ENCODE data around the gene SGCE. TPM values are rescaled to one million over a fixed set of nuclear protein-coding genes. Genes with fewer than 3 reads are reported as not detected.

Gene SGCE
- total RNA-seq, 2 experiments from 2014 or later = 0.83 TPM; not detected in 1

GRCh38 chr7:94609561-94609960, 46.4 kb downstream of the SGCE start:
- intact Hi-C loops (cut with micrococcal nuclease) = no loop called here
- H3K4me1 Mint-ChIP-seq (ENCODE audit: low read depth) = peaks cover 4% of the 10 kb centered on the region
- no peak for DNase-seq
- H3K27me3 Mint-ChIP-seq (ENCODE audit: low read depth) = peaks cover 23% of the 10 kb centered on the region
- no peak overlapping the region for H3K4me3 Mint-ChIP-seq
- CTCF ChIA-PET = no interaction called here
- H3K27ac Mint-ChIP-seq = no peak overlapping the region
- peaks cover 5% of the 10 kb centered on the region for H3K36me3 Mint-ChIP-seq (ENCODE audit: low read depth)
- H3K9me3 Mint-ChIP-seq = peaks cover 24% of the 10 kb centered on the region

- Mint-ChIP-seq H3K36me3 (ENCODE audit: low read depth) (peaks cover 5% of the 10 kb centered on the region), H3K27ac (no peak overlapping the region), H3K9me3 (peaks cover 22% of the 10 kb centered on the region), H3K4me3 (no peak overlapping the region), H3K27me3 (ENCODE audit: low read depth) (peaks cover 13% of the 10 kb centered on the region), H3K4me1 (ENCODE audit: low read depth) (peaks cover 4% of the 10 kb centered on the region)
- no peak for DNase-seq
- intact Hi-C loops (cut with micrococcal nuclease) = no loop called here
- CTCF ChIA-PET = no interaction called here
Measured at GRCh38 chr7:94605031-94605430, 50.9 kb downstream of the SGCE start.

- Mint-ChIP-seq H3K27ac (no peak overlapping the region), H3K27me3 (ENCODE audit: low read depth) (peaks cover 4% of the 10 kb centered on the region), H3K36me3 (ENCODE audit: low read depth) (peaks cover 1% of the 10 kb centered on the region), H3K4me3 (no peak overlapping the region), H3K9me3 (peaks cover 11% of the 10 kb centered on the region), H3K4me1 (ENCODE audit: low read depth) (peaks cover 4% of the 10 kb centered on the region)
- CTCF ChIA-PET = no interaction called here
- intact Hi-C loops (cut with micrococcal nuclease) = no loop called here
- no peak for DNase-seq
Measured at GRCh38 chr7:94602181-94602580, 53.8 kb downstream of the SGCE start.

- Mint-ChIP-seq H3K4me3 (no peak overlapping the region), H3K36me3 (ENCODE audit: low read depth) (no peaks in the 10 kb centered on the region), H3K27me3 (ENCODE audit: low read depth) (no peaks in the 10 kb centered on the region), H3K27ac (no peak overlapping the region), H3K9me3 (no peaks in the 10 kb centered on the region), H3K4me1 (ENCODE audit: low read depth) (peaks cover 8% of the 10 kb centered on the region)
- CTCF ChIA-PET = no interaction called here
- intact Hi-C loops (cut with micrococcal nuclease) = no loop called here
- DNase-seq = no peak
Measured at GRCh38 chr7:94600267-94600666, 55.7 kb downstream of the SGCE start.

GRCh38 chr7:94595717-94596116, 60.2 kb downstream of the SGCE start:
- Mint-ChIP-seq H3K27ac (no peak overlapping the region), H3K4me1 (ENCODE audit: low read depth) (peaks cover 3% of the 10 kb centered on the region), H3K9me3 (no peaks in the 10 kb centered on the region), H3K4me3 (no peak overlapping the region), H3K27me3 (ENCODE audit: low read depth) (no peaks in the 10 kb centered on the region), H3K36me3 (ENCODE audit: low read depth) (no peaks in the 10 kb centered on the region)
- intact Hi-C loops (cut with micrococcal nuclease) = no loop called here
- no peak for DNase-seq
- CTCF ChIA-PET = no interaction called here

GRCh38 chr7:94594882-94595281, 61.1 kb downstream of the SGCE start:
- H3K27me3 Mint-ChIP-seq (ENCODE audit: low read depth) = no peaks in the 10 kb centered on the region
- no peak for DNase-seq
- H3K4me1 Mint-ChIP-seq (ENCODE audit: low read depth) = peaks cover 3% of the 10 kb centered on the region
- no peaks in the 10 kb centered on the region for H3K9me3 Mint-ChIP-seq
- no peaks in the 10 kb centered on the region for H3K36me3 Mint-ChIP-seq (ENCODE audit: low read depth)
- H3K27ac Mint-ChIP-seq = no peak overlapping the region
- H3K4me3 Mint-ChIP-seq = no peak overlapping the region
- intact Hi-C loops (cut with micrococcal nuclease) = no loop called here
- CTCF ChIA-PET = no interaction called here

GRCh38 chr7:94591176-94591575, 64.8 kb downstream of the SGCE start:
- Mint-ChIP-seq H3K9me3 (no peaks in the 10 kb centered on the region), H3K36me3 (ENCODE audit: low read depth) (no peaks in the 10 kb centered on the region), H3K4me3 (no peak overlapping the region), H3K27ac (no peak overlapping the region), H3K27me3 (ENCODE audit: low read depth) (no peaks in the 10 kb centered on the region), H3K4me1 (ENCODE audit: low read depth) (peaks cover 3% of the 10 kb centered on the region)
- intact Hi-C loops (cut with micrococcal nuclease) = no loop called here
- DNase-seq = no peak
- CTCF ChIA-PET = no interaction called here

GRCh38 chr7:94590526-94591162, 65.3 kb downstream of the SGCE start:
- H3K4me1 Mint-ChIP-seq (ENCODE audit: low read depth) = peaks cover 1% of the 10 kb centered on the region
- DNase-seq = no peak
- CTCF ChIA-PET = no interaction called here
- H3K36me3 Mint-ChIP-seq (ENCODE audit: low read depth) = no peaks in the 10 kb centered on the region
- H3K9me3 Mint-ChIP-seq = no peaks in the 10 kb centered on the region
- intact Hi-C loops (cut with micrococcal nuclease) = no loop called here
- no peak overlapping the region for H3K4me3 Mint-ChIP-seq
- no peaks in the 10 kb centered on the region for H3K27me3 Mint-ChIP-seq (ENCODE audit: low read depth)
- H3K27ac Mint-ChIP-seq = no peak overlapping the region

- no peaks in the 10 kb centered on the region for H3K27me3 Mint-ChIP-seq (ENCODE audit: low read depth)
- no peaks in the 10 kb centered on the region for H3K9me3 Mint-ChIP-seq
- DNase-seq = no peak
- H3K27ac Mint-ChIP-seq = no peak overlapping the region
- CTCF ChIA-PET = no interaction called here
- H3K36me3 Mint-ChIP-seq (ENCODE audit: low read depth) = no peaks in the 10 kb centered on the region
- H3K4me3 Mint-ChIP-seq = no peak overlapping the region
- intact Hi-C loops (cut with micrococcal nuclease) = no loop called here
- H3K4me1 Mint-ChIP-seq (ENCODE audit: low read depth) = no peaks in the 10 kb centered on the region
Measured at GRCh38 chr7:94588075-94588474, 67.9 kb downstream of the SGCE start.

- Mint-ChIP-seq H3K27ac (no peak overlapping the region), H3K36me3 (ENCODE audit: low read depth) (peaks cover 16% of the 10 kb centered on the region), H3K4me3 (no peak overlapping the region), H3K27me3 (ENCODE audit: low read depth) (no peaks in the 10 kb centered on the region), H3K9me3 (peaks cover 6% of the 10 kb centered on the region), H3K4me1 (ENCODE audit: low read depth) (no peaks in the 10 kb centered on the region)
- no peak for DNase-seq
- intact Hi-C loops (cut with micrococcal nuclease) = no loop called here
- CTCF ChIA-PET = no interaction called here
Measured at GRCh38 chr7:94584113-94584512, 71.8 kb downstream of the SGCE start.

- H3K4me3 Mint-ChIP-seq = no peak overlapping the region
- intact Hi-C loops (cut with micrococcal nuclease) = no loop called here
- H3K9me3 Mint-ChIP-seq = peaks cover 11% of the 10 kb centered on the region
- H3K27me3 Mint-ChIP-seq (ENCODE audit: low read depth) = no peaks in the 10 kb centered on the region
- H3K27ac Mint-ChIP-seq = no peak overlapping the region
- no peaks in the 10 kb centered on the region for H3K4me1 Mint-ChIP-seq (ENCODE audit: low read depth)
- CTCF ChIA-PET = no interaction called here
- no peak for DNase-seq
- peaks cover 40% of the 10 kb centered on the region for H3K36me3 Mint-ChIP-seq (ENCODE audit: low read depth)
Measured at GRCh38 chr7:94580601-94581000, 75.3 kb downstream of the SGCE start.

GRCh38 chr7:94579470-94579869, 76.5 kb downstream of the SGCE start:
- Mint-ChIP-seq H3K27me3 (ENCODE audit: low read depth) (no peaks in the 10 kb centered on the region), H3K27ac (no peak overlapping the region), H3K9me3 (peaks cover 16% of the 10 kb centered on the region), H3K4me1 (ENCODE audit: low read depth) (no peaks in the 10 kb centered on the region), H3K36me3 (ENCODE audit: low read depth) (peaks cover 48% of the 10 kb centered on the region), H3K4me3 (no peak overlapping the region)
- CTCF ChIA-PET = no interaction called here
- DNase-seq = no peak
- intact Hi-C loops (cut with micrococcal nuclease) = no loop called here

GRCh38 chr7:94578614-94579013, 77.3 kb downstream of the SGCE start:
- H3K9me3 Mint-ChIP-seq = peaks cover 22% of the 10 kb centered on the region
- H3K27me3 Mint-ChIP-seq (ENCODE audit: low read depth) = no peaks in the 10 kb centered on the region
- no peaks in the 10 kb centered on the region for H3K4me1 Mint-ChIP-seq (ENCODE audit: low read depth)
- H3K27ac Mint-ChIP-seq = no peak overlapping the region
- CTCF ChIA-PET = no interaction called here
- DNase-seq = no peak
- H3K36me3 Mint-ChIP-seq (ENCODE audit: low read depth) = peaks cover 57% of the 10 kb centered on the region
- intact Hi-C loops (cut with micrococcal nuclease) = no loop called here
- no peak overlapping the region for H3K4me3 Mint-ChIP-seq
